Activated B cell treated with CpG ODN at 0.5 μM for 24 hours (primary cell): ENCODE measurements around the gene APBA2. TPM values are rescaled to one million over a fixed set of nuclear protein-coding genes. Genes with fewer than 3 reads are reported as not detected.

ENCODE experiments used
- ATAC-seq: fragments of 200-7000 bp; cut with Tn5 transposase; one replicate; pipeline ENCODE4 v1.10.0; 2021; ENCODE audit warnings: low read depth, mild to moderate bottlenecking, moderate library complexity
- CTCF ChIA-PET: fragments of 350-600 bp; sonication (Branson Sonifier 250); formaldehyde crosslinking; loops from one replicate; lab custom pipeline; 2021; ENCODE audit warnings: antibody characterized with exemption; lab: Charles Lee
- POLR2A ChIA-PET: fragments of 350-600 bp; sonication (Branson Sonifier 250); formaldehyde crosslinking; loops from one replicate; lab custom pipeline; 2021; ENCODE audit warnings: antibody characterized with exemption; lab: Charles Lee
- DNase-seq: peaks from one replicate; pipeline ENCODE4 v3.0.0; 2022
- H3K27ac Mint-ChIP-seq: one replicate; pipeline ENCODE4 v1.8.0; 2020; ENCODE audit warnings: mixed read lengths
- H3K27me3 Mint-ChIP-seq: one replicate; pipeline ENCODE4 v1.8.0; 2021; ENCODE audit warnings: mixed read lengths
- H3K36me3 Mint-ChIP-seq: one replicate; pipeline ENCODE4 v1.8.0; 2021; ENCODE audit warnings: low read depth, mixed read lengths
- H3K4me1 Mint-ChIP-seq: one replicate; pipeline ENCODE4 v1.8.0; 2021; ENCODE audit warnings: mixed read lengths
- H3K4me3 Mint-ChIP-seq: one replicate; pipeline ENCODE4 v1.8.0; 2020; ENCODE audit warnings: mild to moderate bottlenecking, mixed read lengths
- H3K9me3 Mint-ChIP-seq: one replicate; pipeline ENCODE4 v1.8.0; 2020; ENCODE audit warnings: mixed read lengths
- CTCF ChIP-seq: fragments of 200-600 bp; IDR thresholded peaks from one replicate; pipeline ENCODE4 v1.8.0; 2022; ENCODE audit warnings: antibody characterized with exemption, mild to moderate bottlenecking
- intact Hi-C: fragments of 100-400 bp; cut with micrococcal nuclease; formaldehyde crosslinking; loops from one replicate; pipeline ENCODE4 v1.15.1; 2024
- total RNA-seq: library from RNA; stranded (reverse); gene quantifications from 2 replicates; pipeline ENCODE4 v1.2.3, GENCODE V29; 2022

The APBA2 gene
- total RNA-seq, 1 donor from 2014 or later: not detected

- DNase-seq: no peak
- ATAC-seq: no peak
- no peak overlapping the region for H3K4me3 Mint-ChIP-seq
- no peaks in the 10 kb centered on the region for H3K9me3 Mint-ChIP-seq
- no peaks in the 10 kb centered on the region for H3K36me3 Mint-ChIP-seq
- ChIA-PET CTCF (no interaction called here), POLR2A (no interaction called here)
- H3K27ac Mint-ChIP-seq: no peak overlapping the region
- TF ChIP-seq CTCF: no peak
- H3K27me3 Mint-ChIP-seq: no peaks in the 10 kb centered on the region
- intact Hi-C loops: no loop called here
- H3K4me1 Mint-ChIP-seq: no peaks in the 10 kb centered on the region
Measured at GRCh38 chr15:28917791-28918140, 32.0 kb downstream of the APBA2 start.

GRCh38 chr15:28918141-28918983 is 32.6 kb downstream of the APBA2 start:
- Mint-ChIP-seq H3K27me3 (no peaks in the 10 kb centered on the region), H3K36me3 (no peaks in the 10 kb centered on the region), H3K27ac (no peak overlapping the region), H3K4me1 (no peaks in the 10 kb centered on the region), H3K4me3 (no peak overlapping the region), H3K9me3 (no peaks in the 10 kb centered on the region)
- no peak for TF ChIP-seq CTCF
- CTCF ChIA-PET: no interaction called here
- ATAC-seq (no peak), DNase-seq (no peak)
- POLR2A ChIA-PET: no interaction called here
- intact Hi-C loops: no loop called here

- CTCF ChIA-PET: no interaction called here
- H3K4me3 Mint-ChIP-seq: no peak overlapping the region
- intact Hi-C loops: no loop called here
- POLR2A ChIA-PET: no interaction called here
- H3K9me3 Mint-ChIP-seq: no peaks in the 10 kb centered on the region
- DNase-seq (no peak), ATAC-seq (no peak)
- TF ChIP-seq CTCF: no peak
- H3K4me1 Mint-ChIP-seq: no peaks in the 10 kb centered on the region
- no peak overlapping the region for H3K27ac Mint-ChIP-seq
- no peaks in the 10 kb centered on the region for H3K27me3 Mint-ChIP-seq
- no peaks in the 10 kb centered on the region for H3K36me3 Mint-ChIP-seq
Measured at GRCh38 chr15:28919201-28919635, 33.4 kb downstream of the APBA2 start.

- Mint-ChIP-seq H3K27me3 (no peaks in the 10 kb centered on the region), H3K4me3 (no peak overlapping the region), H3K9me3 (no peaks in the 10 kb centered on the region), H3K27ac (no peak overlapping the region), H3K36me3 (no peaks in the 10 kb centered on the region), H3K4me1 (no peaks in the 10 kb centered on the region)
- ATAC-seq (no peak), DNase-seq (no peak)
- ChIA-PET CTCF (no interaction called here), POLR2A (no interaction called here)
- TF ChIP-seq CTCF: no peak
- intact Hi-C loops: no loop called here
Measured at GRCh38 chr15:28919679-28920655, 34.2 kb downstream of the APBA2 start.

GRCh38 chr15:28920781-28921331 is 35.1 kb downstream of the APBA2 start:
- DNase-seq (no peak), ATAC-seq (no peak)
- POLR2A ChIA-PET: no interaction called here
- intact Hi-C loops: no loop called here
- H3K27me3 Mint-ChIP-seq: peaks cover 2% of the 10 kb centered on the region
- no peaks in the 10 kb centered on the region for H3K36me3 Mint-ChIP-seq
- no peak overlapping the region for H3K27ac Mint-ChIP-seq
- no peak overlapping the region for H3K4me3 Mint-ChIP-seq
- no peak for TF ChIP-seq CTCF
- CTCF ChIA-PET: no interaction called here
- H3K4me1 Mint-ChIP-seq: no peaks in the 10 kb centered on the region
- no peaks in the 10 kb centered on the region for H3K9me3 Mint-ChIP-seq
